CD4-positive, alpha-beta T cell (primary cell): Measurements from ENCODE around the gene MACROD2. TPM values are rescaled to one million over a fixed set of nuclear protein-coding genes. Genes with fewer than 3 reads are reported as not detected.

Experiments used
- ATAC-seq: fragments of 200-7000 bp; cut with Tn5 transposase; one replicate; pipeline ENCODE4 v1.10.0; 2022; ENCODE audit warnings: mild to moderate bottlenecking; ENCODE audit not compliant: poor library complexity
- CTCF ChIA-PET: fragments of 350-600 bp; sonication (Branson Sonifier 250); formaldehyde crosslinking; loops from one replicate; lab custom pipeline; 2021; ENCODE audit warnings: antibody characterized with exemption, inconsistent platforms; lab: Charles Lee
- POLR2A ChIA-PET: fragments of 350-600 bp; sonication (Branson Sonifier 250); formaldehyde crosslinking; loops from one replicate; lab custom pipeline; 2021; ENCODE audit warnings: antibody characterized with exemption, inconsistent platforms; lab: Charles Lee
- DNase-seq, 14 experiments: peaks; one replicate each; pipeline ENCODE4 v3.0.0-alpha.2; 2013 to 2020; ENCODE audit warnings: mixed read lengths in 2 of 14
- H3K27ac ChIP-seq, 2 donors: one replicate each; pipeline versions ENCODE4 v1.5.1 to v1.7.0; 2013; ENCODE audit warnings: low read length in 2 of 2, low read depth in 1 of 2, mild to moderate bottlenecking in 1 of 2
- H3K27me3 ChIP-seq, 2 experiments: 1 replicate in 1 of 2; 2 replicates in 1 of 2; pipeline versions ENCODE4 v1.6.1 to v1.7.0; 2013; ENCODE audit warnings: low read length in 2 of 2, control low read depth in 1 of 2, mild to moderate bottlenecking in 1 of 2, moderate library complexity in 1 of 2; ENCODE audit not compliant: insufficient read depth in 2 of 2, control insufficient read depth in 1 of 2
- H3K36me3 ChIP-seq: one replicate; pipeline ENCODE4 v1.6.1; 2013; ENCODE audit warnings: low read length, control low read depth; ENCODE audit not compliant: insufficient read depth
- H3K4me1 ChIP-seq: one replicate; pipeline ENCODE4 v1.6.1; 2013; ENCODE audit warnings: low read length, control low read depth; ENCODE audit not compliant: insufficient read depth
- H3K4me3 ChIP-seq: one replicate; pipeline ENCODE4 v1.5.1; 2013; ENCODE audit warnings: mild to moderate bottlenecking, low read length, moderate library complexity
- H3K9me3 ChIP-seq, 2 experiments: 1 replicate in 1 of 2; 2 replicates in 1 of 2; pipeline versions ENCODE4 v1.6.1 to v1.7.0; 2013; ENCODE audit warnings: low read length in 2 of 2, mild to moderate bottlenecking in 2 of 2, control low read depth in 1 of 2, moderate library complexity in 1 of 2; ENCODE audit not compliant: control insufficient read depth in 1 of 2, insufficient read depth in 1 of 2
- H3K27ac Mint-ChIP-seq: one replicate; pipeline ENCODE4 v1.8.0; 2020; ENCODE audit warnings: mixed read lengths
- H3K27me3 Mint-ChIP-seq: one replicate; pipeline ENCODE4 v1.8.0; 2021; ENCODE audit warnings: mixed read lengths
- H3K36me3 Mint-ChIP-seq: one replicate; pipeline ENCODE4 v1.8.0; 2021; ENCODE audit warnings: low read depth, mixed read lengths
- H3K4me1 Mint-ChIP-seq: one replicate; pipeline ENCODE4 v1.8.0; 2021; ENCODE audit warnings: low read depth, mixed read lengths
- H3K4me3 Mint-ChIP-seq: one replicate; pipeline ENCODE4 v1.8.0; 2020; ENCODE audit warnings: mild to moderate bottlenecking, mixed read lengths
- H3K9me3 Mint-ChIP-seq: one replicate; pipeline ENCODE4 v1.8.0; 2020; ENCODE audit warnings: mixed read lengths
- CTCF ChIP-seq: fragments of 200-600 bp; IDR thresholded peaks from one replicate; pipeline ENCODE4 v1.8.0; 2022; ENCODE audit warnings: antibody characterized with exemption, mild to moderate bottlenecking
- intact Hi-C, 2 experiments: fragments of 100-400 bp; cut with DNase I in 1 of 2; cut with micrococcal nuclease in 1 of 2; formaldehyde crosslinking; loops; one replicate each; pipeline versions ENCODE4 v1.15.1 to v1.9.0; 2023 to 2025; cut with DNase I, micrococcal nuclease
- total RNA-seq, 174 experiments: library from RNA in 2 of 174; stranded (reverse) in 2 of 174; gene quantifications; one replicate each; pipeline ENCODE4 v1.2.3 and lab custom pipeline; 2021 to 2026

Gene MACROD2
- total RNA-seq, 2 experiments from 2014 or later, result not detected

- Histone ChIP-seq H3K27ac (no peak overlapping the region), H3K9me3 (peaks cover 0 to 8% of the 10 kb centered on the region in 2 experiments), H3K36me3 (no peaks in the 10 kb centered on the region), H3K4me1 (no peaks in the 10 kb centered on the region), H3K4me3 (no peak overlapping the region), H3K27me3 (no peaks in the 10 kb centered on the region)
- Mint-ChIP-seq H3K27me3 (no peaks in the 10 kb centered on the region), H3K4me1 (no peaks in the 10 kb centered on the region), H3K27ac (no peak overlapping the region), H3K36me3 (no peaks in the 10 kb centered on the region), H3K4me3 (no peak overlapping the region), H3K9me3 (no peaks in the 10 kb centered on the region)
- POLR2A ChIA-PET, result no interaction called here
- ATAC-seq, result no peak
- CTCF ChIA-PET, result no interaction called here
- intact Hi-C loops, result no loop called here
- no peak for DNase-seq
- TF ChIP-seq CTCF, result no peak
These were observed 1064.1 kb downstream of the MACROD2 start for GRCh38 chr20:15059438-15059837.

GRCh38 chr20:15060265-15061060, 1065.1 kb downstream of the MACROD2 start:
- no peak for TF ChIP-seq CTCF
- ChIA-PET CTCF (no interaction called here), POLR2A (no interaction called here)

GRCh38 chr20:15061061-15061430, 1065.7 kb downstream of the MACROD2 start:
- Mint-ChIP-seq H3K4me1 (no peaks in the 10 kb centered on the region), H3K4me3 (no peak overlapping the region), H3K27ac (no peak overlapping the region), H3K9me3 (no peaks in the 10 kb centered on the region), H3K36me3 (no peaks in the 10 kb centered on the region), H3K27me3 (no peaks in the 10 kb centered on the region)
- intact Hi-C loops, result no loop called here
- peaks cover 0 to 3% of the 10 kb centered on the region in 2 experiments for H3K9me3 ChIP-seq
- DNase-seq (no peak), ATAC-seq (no peak)
- no peaks in the 10 kb centered on the region for H3K27me3 ChIP-seq
- TF ChIP-seq CTCF, result no peak
- H3K36me3 ChIP-seq, result no peaks in the 10 kb centered on the region
- ChIA-PET CTCF (no interaction called here), POLR2A (interaction anchor here (1.1 kb wide), 1 partner anchor 199 kb away, joined by 3 read pairs; no protein-coding TSS in a partner anchor)
- H3K4me3 ChIP-seq, result no peak overlapping the region
- no peaks in the 10 kb centered on the region for H3K4me1 ChIP-seq
- H3K27ac ChIP-seq, result no peak overlapping the region

More at GRCh38 chr20:15060265-15061060, 1065.1 kb downstream of the MACROD2 start:
- Histone ChIP-seq H3K4me1 (no peaks in the 10 kb centered on the region), H3K9me3 (peaks cover 0 to 8% of the 10 kb centered on the region in 2 experiments), H3K27me3 (no peaks in the 10 kb centered on the region), H3K4me3 (no peak overlapping the region), H3K36me3 (no peaks in the 10 kb centered on the region), H3K27ac (no peak overlapping the region)
- intact Hi-C loops, result no loop called here
- ATAC-seq, result no peak
- H3K4me3 Mint-ChIP-seq, result no peak overlapping the region
- no peak for DNase-seq
- H3K4me1 Mint-ChIP-seq, result no peaks in the 10 kb centered on the region
- H3K27ac Mint-ChIP-seq, result no peak overlapping the region
- no peaks in the 10 kb centered on the region for H3K27me3 Mint-ChIP-seq
- no peaks in the 10 kb centered on the region for H3K36me3 Mint-ChIP-seq
- no peaks in the 10 kb centered on the region for H3K9me3 Mint-ChIP-seq
